Measurements from ENCODE around the gene UBB.

GRCh38 chr17:16364625-16365024 is 16.3 kb upstream of the UBB start:
- no peak for TF ChIP-seq POLR2AphosphoS5 (IDR thresholded peaks at IDR 0.05; ENCODE audit: low read depth, low read length)
- no peak for TF ChIP-seq REST (IDR thresholded peaks at IDR 0.05; ENCODE audit: insufficient read depth in 1 of 2, low read depth in 2 of 2, low read length in 2 of 2)
- no peak for TF ChIP-seq TAF1 (IDR thresholded peaks at IDR 0.05; ENCODE audit: borderline replicate concordance, insufficient read depth, low read length)
- no peak for TF ChIP-seq SIN3A (IDR thresholded peaks at IDR 0.05; ENCODE audit: borderline replicate concordance, insufficient read depth, low read length)
